ENCODE measurements around the gene SALL4.

- TF ChIP-seq POU5F1 (IDR thresholded peaks at IDR 0.05; ENCODE audit: low read depth, low read length) (no peak), USF2 (IDR thresholded peaks at IDR 0.05; ENCODE audit: low read length) (no peak), CTCF (IDR thresholded peaks at IDR 0.05; ENCODE audit: control extremely low read depth in 1 of 3, insufficient read depth in 1 of 3, low read depth in 1 of 3, low read length in 3 of 3) (no peak), KDM5A (IDR thresholded peaks at IDR 0.05; ENCODE audit: low read length) (no peak), EZH2 (IDR thresholded peaks at IDR 0.05; ENCODE audit: low read depth, low read length, severe bottlenecking) (no peak), MAFK (IDR thresholded peaks at IDR 0.05; ENCODE audit: low read depth, low read length) (no peak)
Measured at GRCh38 chr20:51837876-51838420, 35.6 kb upstream of the SALL4 start.
